ENCODE results near the gene ZNF275.
"Not testable (repeated sequence)": the region's sequence is repeated elsewhere in the genome, so short reads cannot be mapped to it uniquely, and the experiment has no call there.

Gene ZNF275

DNA sequence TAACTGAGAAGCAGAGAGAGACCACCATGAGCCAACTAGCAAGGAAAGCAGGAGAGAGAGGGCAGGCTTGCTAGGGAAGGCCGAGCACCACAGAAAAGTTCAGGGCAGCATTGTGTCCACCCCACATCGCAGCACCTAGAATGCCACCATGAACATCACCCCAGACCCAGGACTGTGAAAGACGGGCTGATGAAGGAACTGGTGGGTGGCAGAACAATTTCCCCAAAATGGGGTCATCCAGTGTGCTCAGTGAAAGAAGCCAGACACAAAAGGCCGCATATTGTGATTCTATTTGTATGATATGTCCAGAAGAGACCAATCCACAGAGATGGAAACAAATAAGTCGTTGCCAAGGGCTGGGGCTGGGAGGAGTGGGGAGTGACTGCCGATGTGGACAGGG lies 50.4 kb downstream of the ZNF275 start:
- intact Hi-C loops (cut with DNase I), result no loop called here
- no peak for DNase-seq

DNA sequence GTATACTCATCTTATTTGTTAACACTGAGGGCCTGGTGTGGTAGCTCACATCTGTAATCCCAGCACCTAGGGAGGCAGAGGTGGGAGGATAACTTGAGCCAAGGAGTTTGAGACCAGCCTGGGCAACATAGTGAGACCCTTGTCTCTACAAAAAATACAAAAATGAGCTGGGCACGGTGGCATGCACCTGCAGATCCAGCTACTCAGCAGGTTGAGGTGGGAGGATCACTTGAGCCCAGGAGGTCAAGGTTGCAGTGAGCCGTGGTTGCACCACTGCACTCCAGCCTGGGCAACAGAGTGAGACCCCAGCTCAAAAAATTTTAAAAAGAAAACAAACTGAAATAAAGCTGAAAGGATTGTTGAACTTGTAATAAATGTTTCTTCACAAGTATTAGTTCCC lies 51.0 kb downstream of the ZNF275 start:
- intact Hi-C loops (cut with DNase I); DNase-seq: not testable (repeated sequence)

DNA sequence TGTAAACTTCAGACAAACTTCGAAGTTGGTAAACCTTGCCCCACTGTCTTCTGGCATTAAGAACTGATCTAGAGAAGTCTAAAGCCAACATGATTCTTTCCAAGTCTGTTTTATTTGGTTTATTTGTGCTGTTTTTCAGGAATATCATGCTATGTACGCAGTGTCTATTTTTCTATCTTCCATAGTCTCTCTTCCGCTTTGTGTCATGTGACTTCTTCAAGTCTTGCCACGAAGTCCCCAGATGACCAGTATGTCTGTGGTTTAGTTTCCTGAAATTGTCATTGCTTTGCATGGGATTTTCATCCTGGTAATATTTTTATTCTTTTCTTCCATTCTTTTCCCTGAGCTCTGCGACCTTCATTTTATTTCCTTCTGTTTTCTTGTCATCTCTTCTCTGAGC lies 52.1 kb downstream of the ZNF275 start:
- DNase-seq, result no peak
- intact Hi-C loops (cut with DNase I), result no loop called here

DNA sequence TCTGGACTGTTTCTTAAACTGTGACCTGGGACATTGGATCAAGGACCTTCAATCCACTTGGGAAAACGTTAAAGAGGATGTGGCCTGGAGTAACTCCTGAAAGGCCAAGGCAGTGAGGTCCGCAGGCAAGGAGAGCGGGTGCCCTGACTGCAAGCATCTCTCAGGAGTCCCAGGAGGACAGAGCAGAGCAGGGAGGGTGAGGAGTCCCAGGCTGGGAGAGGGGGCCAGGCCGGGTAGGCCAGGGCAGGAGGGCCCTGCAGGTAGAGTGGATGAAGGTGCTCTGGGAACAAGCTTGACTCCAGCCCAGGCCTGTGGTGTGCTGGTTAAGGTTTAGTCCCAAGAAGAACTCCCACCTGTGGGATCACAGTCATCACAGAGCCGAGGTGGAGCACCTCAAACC lies 53.4 kb downstream of the ZNF275 start:
- peak in 2 of 10 donors; percentile 58 to 76 for DNase-seq
- intact Hi-C loops (cut with DNase I), result no loop called here

DNA sequence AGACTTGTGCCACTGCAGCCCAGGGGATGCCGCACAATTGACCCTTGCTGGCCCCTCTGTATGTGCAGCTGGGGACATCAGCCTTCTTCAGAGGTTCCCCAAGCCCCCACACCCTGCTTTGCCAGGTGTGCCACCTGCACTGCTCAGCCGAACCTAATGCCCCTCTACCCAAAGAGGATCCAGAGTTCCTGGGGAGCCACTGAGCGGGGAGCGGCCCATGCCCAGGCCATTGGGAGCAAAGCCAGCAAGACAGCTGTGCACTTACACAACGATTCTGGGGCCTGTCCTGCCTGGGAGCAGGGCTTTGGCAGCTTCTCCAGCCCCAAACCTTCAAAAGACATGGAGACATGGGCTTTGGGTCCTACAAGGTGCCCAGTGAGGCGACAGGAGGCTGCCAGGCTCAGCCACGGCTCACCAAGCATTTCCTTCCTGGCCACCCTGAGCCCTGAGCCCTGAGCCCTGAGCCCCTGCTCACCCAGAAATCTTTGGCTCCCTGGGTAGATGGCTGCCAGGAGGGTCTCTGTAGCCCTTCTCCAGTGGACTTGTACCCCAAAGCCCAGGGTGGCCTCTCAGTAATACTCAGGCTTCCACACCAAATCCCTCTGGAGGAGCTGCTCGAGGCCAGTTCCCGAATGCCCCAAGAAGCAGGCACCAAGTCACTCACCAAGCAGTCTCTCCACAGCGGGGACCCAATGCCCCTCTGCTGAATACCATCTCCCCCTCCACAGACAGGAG lies 54.2 kb downstream of the ZNF275 start:
- intact Hi-C loops (cut with DNase I), result no loop called here
- DNase-seq, result peak in 1 of 10 donors; percentile 62

DNA sequence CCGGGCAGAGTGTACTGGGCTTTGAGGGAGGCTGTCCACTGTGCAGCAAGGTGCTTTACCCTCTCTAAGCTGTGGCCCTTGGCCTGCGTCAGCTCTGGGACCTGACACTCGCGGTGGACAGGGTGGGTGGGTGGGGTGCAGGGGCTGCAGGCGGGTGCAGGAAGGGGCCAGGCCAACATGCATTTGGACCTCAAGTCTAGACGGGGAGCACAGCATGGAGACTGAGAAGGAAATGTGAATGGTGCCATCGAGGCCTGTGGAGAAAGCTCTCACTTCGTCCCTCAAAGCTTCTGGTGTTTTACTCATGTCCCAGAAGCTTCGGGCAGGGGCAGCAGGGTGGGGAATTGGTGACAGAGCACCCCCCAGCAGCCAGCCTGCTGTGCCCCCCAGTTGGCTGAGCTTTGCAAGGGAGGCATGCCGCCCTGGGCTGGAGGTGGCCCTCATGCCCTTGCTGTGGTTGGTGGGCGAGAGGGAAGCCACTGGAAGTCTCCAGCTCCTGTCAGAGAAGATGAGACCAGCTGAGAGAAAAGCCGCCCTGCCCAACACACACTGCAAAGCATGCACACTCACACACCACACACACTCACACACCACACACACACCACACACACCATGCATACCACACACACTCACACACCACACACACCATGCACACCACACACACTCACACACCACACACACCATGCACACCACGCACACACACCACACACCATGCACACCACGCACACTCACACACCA lies 54.9 kb downstream of the ZNF275 start:
- DNase-seq, result no peak
- intact Hi-C loops (cut with DNase I), result no loop called here

DNA sequence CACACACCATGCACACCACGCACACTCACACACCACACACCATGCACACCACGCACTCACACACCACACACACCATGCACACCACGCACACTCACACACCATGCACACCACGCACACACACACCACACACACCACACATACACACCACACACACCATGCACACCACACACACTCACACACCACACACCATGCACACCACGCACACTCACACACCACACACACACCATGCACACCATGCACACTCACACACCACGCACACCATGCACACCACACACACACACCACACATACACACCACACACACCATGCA lies 55.5 kb downstream of the ZNF275 start:
- intact Hi-C loops (cut with DNase I); DNase-seq: not testable (repeated sequence)

DNA sequence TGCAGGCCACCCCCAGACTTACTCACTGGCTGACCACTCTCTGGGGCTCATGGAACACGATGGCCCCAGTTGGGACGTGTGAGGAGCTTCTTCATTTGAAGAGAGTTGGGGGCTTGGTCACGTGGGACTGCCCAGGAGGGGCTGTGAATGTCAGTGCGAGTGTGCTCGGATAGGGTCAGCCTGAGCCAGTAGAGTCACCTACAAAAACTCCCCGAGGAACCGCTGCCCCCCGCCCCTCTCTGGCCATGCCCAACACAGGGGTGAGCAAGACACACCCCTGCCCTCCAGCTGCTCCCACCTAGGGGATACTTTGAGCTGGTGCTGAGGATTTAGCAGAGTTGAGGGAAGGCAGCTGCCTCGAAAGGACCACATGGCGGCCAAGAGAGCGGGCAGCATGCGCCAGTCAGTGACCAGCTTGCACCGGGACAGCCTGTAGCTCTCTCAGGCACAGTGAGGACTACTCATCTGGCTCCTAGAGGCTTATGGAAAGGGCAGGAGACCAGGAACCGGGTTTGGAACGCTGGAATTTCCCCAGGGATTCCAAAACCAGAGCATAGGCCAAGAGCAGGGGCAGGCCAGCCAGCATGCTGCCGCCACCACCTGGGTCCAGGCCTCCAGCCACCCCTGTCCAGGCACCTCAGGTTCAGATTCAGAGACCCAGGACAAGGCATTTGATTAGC lies 58.8 kb downstream of the ZNF275 start:
- intact Hi-C loops (cut with DNase I), result no loop called here
- DNase-seq, result peak in 1 of 10 donors; percentile 70

DNA sequence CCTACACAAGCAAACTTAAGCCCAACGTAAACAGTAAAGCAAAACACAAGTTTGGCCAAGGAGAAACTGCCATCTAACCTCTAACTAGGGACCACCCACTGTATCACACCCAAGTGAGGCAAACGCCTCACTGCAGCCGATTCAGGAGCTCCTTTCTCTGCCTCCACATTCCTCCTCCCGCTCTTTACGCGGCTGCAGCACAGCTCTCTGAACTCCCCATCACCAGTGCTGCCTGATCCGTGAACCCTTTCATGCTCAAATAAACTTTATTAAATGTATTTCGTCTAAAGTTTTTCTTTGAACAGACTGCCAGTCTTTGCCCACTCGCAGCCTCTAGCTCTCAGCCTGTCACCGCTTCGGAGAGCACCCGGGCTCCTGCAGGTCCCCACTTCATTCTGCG lies 60.7 kb downstream of the ZNF275 start:
- DNase-seq, result peak in 1 of 10 donors; percentile 63
- intact Hi-C loops (cut with DNase I), result no loop called here

DNA sequence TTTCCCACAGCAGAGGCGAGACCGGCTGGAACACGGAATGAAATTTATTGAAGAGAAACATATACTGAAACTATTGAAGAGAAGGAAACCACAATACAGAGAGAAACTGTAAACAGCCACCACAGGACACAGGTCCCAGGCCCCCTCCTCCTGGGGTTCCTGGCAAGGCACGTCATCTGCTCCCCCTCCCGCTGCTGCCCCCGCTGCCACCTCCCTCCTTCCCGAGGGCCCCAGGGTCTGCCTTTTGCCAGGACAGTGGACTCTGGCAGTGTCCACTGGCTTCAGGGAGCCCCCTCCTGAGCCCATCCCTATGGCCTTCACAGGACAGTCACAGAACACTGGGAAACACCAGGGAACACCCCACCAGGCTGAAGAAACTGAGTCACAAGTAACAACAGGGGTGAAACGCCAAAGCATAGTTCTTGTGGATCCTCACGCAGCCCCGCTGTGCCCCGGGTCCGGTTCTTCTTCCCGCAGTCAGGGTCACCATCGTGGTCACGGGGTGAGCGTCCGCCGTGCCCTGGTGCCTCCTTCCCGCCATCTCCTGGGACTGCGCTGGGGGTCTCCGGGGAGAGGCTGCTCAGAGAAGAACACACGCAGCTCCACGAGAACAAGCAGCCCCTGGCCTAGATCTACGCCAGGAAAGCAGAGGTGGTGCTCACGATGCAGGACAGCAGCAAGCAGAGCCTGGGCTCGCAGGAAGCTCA lies 61.8 kb downstream of the ZNF275 start:
- peak in 1 of 10 donors; percentile 35 for DNase-seq
- intact Hi-C loops (cut with DNase I), result no loop called here

DNA sequence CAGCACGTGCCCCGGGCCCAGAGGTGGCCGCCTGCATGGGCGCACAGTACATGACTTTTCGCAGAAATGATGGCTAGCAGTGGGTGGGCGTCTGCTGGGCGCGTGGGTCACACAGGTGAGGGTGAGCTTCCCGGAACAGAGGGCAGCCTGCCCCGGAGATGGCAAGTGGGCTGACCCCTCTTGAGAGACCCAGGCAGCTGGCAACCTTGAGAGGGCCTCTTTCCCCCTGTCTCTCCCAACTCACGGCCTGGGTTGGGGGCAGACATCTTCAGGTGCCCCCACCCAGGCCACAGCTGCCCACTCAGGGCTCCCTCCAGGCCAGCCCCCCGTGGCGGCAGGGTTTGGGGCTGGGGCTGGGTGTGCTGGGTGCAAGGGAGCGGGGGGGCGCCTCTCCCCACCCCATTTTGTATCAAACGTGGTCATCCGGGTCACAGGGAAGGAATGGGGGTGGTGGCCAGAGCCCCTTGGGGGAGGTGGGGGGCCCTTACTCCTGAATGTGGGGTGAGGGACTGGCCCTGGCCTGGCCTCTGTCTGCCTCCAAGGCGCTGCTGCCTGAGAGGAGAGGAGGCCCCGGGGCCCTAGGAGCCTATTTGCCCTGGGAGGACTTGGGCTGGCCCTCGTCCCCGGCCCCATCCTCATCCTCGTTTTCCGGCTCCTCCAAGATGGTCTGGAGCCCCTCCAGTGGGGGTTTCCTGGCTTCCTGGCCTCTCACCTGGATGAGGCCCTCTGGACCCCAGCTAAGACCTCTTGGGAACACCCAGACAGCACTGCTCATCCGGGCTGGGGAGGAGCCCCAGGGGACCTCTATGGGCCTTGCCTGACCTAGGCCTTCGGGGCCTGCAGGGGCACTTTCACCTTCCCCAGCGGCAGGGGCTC lies 62.6 kb downstream of the ZNF275 start:
- peak in 1 of 10 donors; percentile 85 for DNase-seq
- intact Hi-C loops (cut with DNase I), result no loop called here

DNA sequence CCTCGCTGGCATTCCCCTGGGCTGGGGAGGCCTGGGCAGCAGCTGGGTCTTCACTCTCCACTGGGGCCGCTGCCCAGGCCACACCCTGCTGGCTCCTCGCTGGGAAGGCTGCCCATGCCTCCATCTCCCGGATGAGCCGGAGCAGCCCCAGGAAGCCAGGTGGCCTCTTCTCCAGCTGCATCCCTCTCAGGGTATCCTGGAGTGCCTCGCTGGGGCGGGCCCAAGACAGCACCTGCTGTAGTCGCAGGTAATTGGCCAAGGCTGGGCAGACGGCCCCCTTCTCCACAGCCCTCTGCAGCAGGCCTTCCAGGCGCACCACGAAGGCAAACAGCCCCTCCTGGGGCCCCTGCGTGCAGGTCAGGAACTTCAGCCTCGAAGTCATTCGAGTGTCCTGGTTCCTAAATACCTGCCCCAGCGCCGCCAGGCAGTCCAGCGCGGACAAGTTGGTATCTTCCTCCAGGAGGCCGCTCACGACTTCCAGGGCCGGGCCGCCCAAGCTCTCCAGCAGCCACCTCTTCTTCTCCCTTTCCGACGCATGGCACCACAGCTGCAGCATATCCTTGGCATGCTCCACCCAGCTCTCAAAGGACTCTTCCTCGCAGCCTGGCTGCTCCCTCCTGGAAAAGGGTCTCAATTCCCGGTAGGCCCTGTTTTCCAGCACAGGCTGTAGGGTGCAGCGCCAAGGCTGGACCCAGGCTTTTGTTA lies 63.5 kb downstream of the ZNF275 start:
- intact Hi-C loops (cut with DNase I), result no loop called here
- DNase-seq, result peak in 1 of 10 donors; percentile 74

DNA sequence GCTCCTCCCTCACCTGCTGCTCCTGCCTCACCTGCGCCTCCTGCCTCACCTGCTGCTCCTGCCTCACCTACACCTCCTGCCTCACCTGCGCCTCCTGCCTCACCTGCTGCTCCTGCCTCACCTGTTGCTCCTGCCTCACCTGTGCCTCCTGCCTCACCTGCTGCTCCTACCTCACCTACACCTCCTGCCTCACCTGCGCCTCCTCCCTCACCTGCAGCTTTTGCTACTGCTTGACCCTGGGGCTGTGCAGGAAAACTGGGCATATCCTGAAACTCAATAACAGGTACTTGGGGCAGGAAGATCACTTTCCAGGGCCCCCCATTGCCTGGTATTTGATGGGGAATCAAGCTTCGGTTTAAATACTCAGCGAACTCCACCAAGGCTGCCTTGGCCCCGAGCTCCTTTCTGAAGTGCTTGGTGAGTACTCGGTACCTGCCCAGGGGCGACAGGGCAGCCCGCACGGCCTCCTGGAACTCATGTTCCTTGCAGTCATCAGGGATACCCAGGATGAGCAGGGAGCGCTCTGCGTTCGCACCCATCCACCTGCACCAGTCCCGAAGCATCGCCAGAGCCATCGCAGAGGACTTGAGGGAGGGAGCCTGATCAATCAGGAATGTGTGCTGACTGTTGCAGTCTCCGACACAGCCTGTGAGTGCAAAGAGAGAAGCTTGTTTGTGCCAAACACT lies 64.5 kb downstream of the ZNF275 start:
- DNase-seq, result peak in 2 of 10 donors; percentile 39 to 67
- intact Hi-C loops (cut with DNase I), result no loop called here

DNA sequence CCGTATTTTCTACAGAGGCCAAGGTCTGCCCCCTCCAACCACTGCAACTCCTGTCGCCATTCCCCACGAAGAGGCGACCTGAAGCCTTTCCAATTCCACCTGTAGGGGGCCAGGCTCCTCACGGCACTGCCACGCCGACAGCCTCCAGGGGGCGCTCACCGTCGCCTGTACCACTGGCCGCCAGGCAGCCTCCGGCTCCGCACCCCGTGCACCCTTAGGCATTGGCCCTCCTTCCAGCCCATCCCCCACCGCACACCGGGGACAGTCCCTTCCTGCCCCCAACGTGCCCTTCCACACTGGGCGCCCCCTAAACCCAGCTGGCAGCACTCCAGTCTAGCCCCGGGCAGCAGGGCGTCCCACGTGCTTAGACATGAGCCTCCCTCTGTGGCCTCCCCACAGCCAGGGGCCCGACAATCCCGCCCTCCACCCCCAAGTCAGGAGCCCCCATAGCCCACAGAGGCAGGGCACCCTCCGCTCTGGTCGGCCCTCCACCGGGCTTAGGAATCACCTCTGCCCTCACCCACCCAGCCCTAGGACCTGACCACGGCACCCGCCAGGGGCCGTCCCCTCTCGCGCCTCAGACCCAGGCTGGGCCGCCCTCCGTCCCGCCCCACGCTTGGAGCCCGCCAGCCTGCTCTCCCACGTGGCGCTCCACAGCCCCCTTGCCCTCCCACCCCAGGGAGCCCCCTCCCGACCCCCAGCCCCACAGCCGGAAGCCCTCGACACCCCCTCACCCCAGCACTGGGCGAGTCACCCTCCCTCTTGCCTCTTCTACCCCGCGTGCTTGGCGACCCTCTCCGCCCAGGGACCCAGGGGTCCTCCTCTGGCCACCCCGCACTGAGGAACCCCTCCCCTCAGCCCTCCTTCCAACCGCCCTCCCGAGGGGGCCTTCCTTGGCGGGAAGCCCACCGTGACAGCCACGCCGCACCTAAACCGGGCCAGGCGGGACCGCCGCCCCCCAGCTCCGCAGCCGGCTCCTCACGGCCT lies 66.5 kb downstream of the ZNF275 start:
- intact Hi-C loops (cut with DNase I), result no loop called here
- DNase-seq, result peak in 4 of 10 donors; percentile 16 to 81 (median 74)

DNA sequence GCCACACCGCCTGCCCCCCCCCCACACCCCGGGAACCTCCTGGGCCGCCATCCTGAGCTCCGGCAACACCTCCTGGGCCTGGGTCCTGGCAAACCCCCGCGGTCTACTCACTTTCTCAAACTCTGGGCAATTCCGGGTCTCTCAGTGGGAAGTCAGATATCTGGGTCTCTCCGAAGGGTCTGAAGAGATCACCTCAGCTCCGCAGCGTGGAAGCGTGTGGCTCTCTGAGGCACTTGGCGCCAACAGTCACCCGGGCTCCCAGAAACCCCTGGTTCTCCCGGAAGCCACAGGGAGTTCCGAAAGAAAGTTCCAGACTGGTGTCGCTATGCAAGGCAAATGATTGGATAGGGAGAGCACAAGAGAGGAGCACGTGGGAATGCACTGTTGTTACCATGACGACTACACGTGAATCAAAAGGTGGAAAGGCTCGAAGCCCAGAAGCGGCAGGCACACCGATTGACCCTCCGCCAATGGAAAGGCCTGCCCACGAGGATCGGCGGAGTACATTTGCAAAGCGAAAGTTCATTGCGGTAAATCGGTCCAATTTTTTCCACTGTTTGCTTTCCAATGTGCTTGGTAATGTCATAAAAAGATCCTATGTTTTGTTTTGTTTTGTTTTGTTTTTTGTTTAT lies 67.3 kb downstream of the ZNF275 start, which contains the start of gene PNMA6E:
PNMA6E (minus strand) TSS at position 218 of the 632 bp plus-strand sequence. CDS start 2,501 bp downstream, outside the sequence.
- intact Hi-C loops (cut with DNase I), result no loop called here
- peak in 2 of 10 donors; percentile 50 to 65 for DNase-seq

All from posterior cingulate gyrus (tissue), 11 donors.